Adipose tissue (tissue), 3 donors: Measurements from ENCODE around the gene ANKRD40. TPM values are rescaled to one million over a fixed set of nuclear protein-coding genes. Genes with fewer than 3 reads are reported as not detected.

Source experiments
- H3K27ac ChIP-seq: one replicate; pipeline ENCODE4 v1.5.1; 2013; ENCODE audit warnings: low read depth, low read length
- WGBS, 3 donors: extraction: QIAGEN DNeasy Blood & Tissue Kit; methylation state at CpG; one replicate each; pipeline ENCODE4 v1.1.7; 2013; 5-methylcytosine and 5-hydroxymethylcytosine counted together
- polyA plus RNA-seq, 3 donors: library from polyadenylated mRNA; stranded (reverse); fragments of 200-250 nt; gene quantifications; one replicate each; pipeline ENCODE4 v1.2.3, GENCODE V29; 2013
- donor health status: healthy with polysubstance abuse.
- donor health status: Bipolar disorder and iron deficiency.
- donor health status: healthy.

The ANKRD40 gene
- polyA plus RNA-seq, 3 donors: 8.2 to 37.9 (median 35.7) TPM

GRCh38 chr17:50679008-50679544, 28.6 kb downstream of the ANKRD40 start:
- 86 to 92% (median 91%) methylated on average over 11 of the region's 11 CpGs for WGBS, 3 donors

GRCh38 chr17:50677851-50678375, 29.8 kb downstream of the ANKRD40 start:
- no peak overlapping the region for H3K27ac ChIP-seq
- 89 to 91% (median 90%) methylated on average over 12 of the region's 12 CpGs for WGBS, 3 donors

More at GRCh38 chr17:50679008-50679544, 28.6 kb downstream of the ANKRD40 start:
- no peak overlapping the region for H3K27ac ChIP-seq

GRCh38 chr17:50676065-50676975, 31.4 kb downstream of the ANKRD40 start:
- no peak overlapping the region for H3K27ac ChIP-seq
- 91 to 92% (median 91%) methylated on average over 24 of the region's 24 CpGs for WGBS, 3 donors

- 66 to 92% (median 87%) methylated on average over 7 of the region's 7 CpGs for WGBS, 3 donors
- no peak overlapping the region for H3K27ac ChIP-seq
These were observed 32.1 kb downstream of the ANKRD40 start for GRCh38 chr17:50675627-50676026.

- H3K27ac ChIP-seq: no peak overlapping the region
- 81 to 85% (median 85%) methylated on average over 3 of the region's 3 CpGs for WGBS, 3 donors
These were observed 32.5 kb downstream of the ANKRD40 start for GRCh38 chr17:50675190-50675589.

- H3K27ac ChIP-seq: no peak overlapping the region
- 87 to 94% (median 91%) methylated on average over 20 of the region's 20 CpGs for WGBS, 3 donors
These were observed 34.7 kb downstream of the ANKRD40 start for GRCh38 chr17:50672831-50673551.

GRCh38 chr17:50672071-50672470, 35.6 kb downstream of the ANKRD40 start:
- 98 to 99% (median 99%) methylated on average over 5 of the region's 5 CpGs for WGBS, 3 donors
- no peak overlapping the region for H3K27ac ChIP-seq

GRCh38 chr17:50668838-50669581, 38.7 kb downstream of the ANKRD40 start:
- H3K27ac ChIP-seq: no peak overlapping the region
- WGBS, 3 donors: 85 to 90% (median 85%) methylated on average over 9 of the region's 9 CpGs

- WGBS, 3 donors: 37 to 65% (median 46%) methylated on average over 8 of the region's 8 CpGs
- no peak overlapping the region for H3K27ac ChIP-seq
These were observed 39.5 kb downstream of the ANKRD40 start for GRCh38 chr17:50668025-50668837.

- 88 to 97% (median 96%) methylated on average over 14 of the region's 14 CpGs for WGBS, 3 donors
- no peak overlapping the region for H3K27ac ChIP-seq
These were observed 40.3 kb downstream of the ANKRD40 start for GRCh38 chr17:50667259-50668024.

- 95 to 97% (median 96%) methylated on average over 8 of the region's 8 CpGs for WGBS, 3 donors
- no peak overlapping the region for H3K27ac ChIP-seq
These were observed 41.4 kb downstream of the ANKRD40 start for GRCh38 chr17:50666316-50666715.

GRCh38 chr17:50665838-50666237, 41.9 kb downstream of the ANKRD40 start:
- no peak overlapping the region for H3K27ac ChIP-seq
- 75 to 91% (median 82%) methylated on average over 5 of the region's 5 CpGs for WGBS, 3 donors

- no peak overlapping the region for H3K27ac ChIP-seq
- 89 to 91% (median 90%) methylated on average over 12 of the region's 12 CpGs for WGBS, 3 donors
These were observed 42.8 kb downstream of the ANKRD40 start for GRCh38 chr17:50664788-50665458.

GRCh38 chr17:50663812-50664374, 43.8 kb downstream of the ANKRD40 start:
- 70 to 87% (median 85%) methylated on average over 10 of the region's 10 CpGs for WGBS, 3 donors
- no peak overlapping the region for H3K27ac ChIP-seq

GRCh38 chr17:50662632-50663225, 45.0 kb downstream of the ANKRD40 start:
- WGBS, 3 donors: 97 to 99% (median 97%) methylated on average over 9 of the region's 9 CpGs
- no peak overlapping the region for H3K27ac ChIP-seq
